LNCaP clone FGC (cell line): Measurements from ENCODE around the gene CD36.

ENCODE experiments used
- DNase-seq: peaks from one replicate; pipeline ENCODE4 v3.0.0-alpha.2; 2011; ENCODE audit warnings: low read depth
- H3K4me3 ChIP-seq: 2 replicates; pipeline ENCODE4 v1.5.1; 2011; ENCODE audit warnings: mild to moderate bottlenecking, low read depth, low read length, control low read depth
- CTCF ChIP-seq: IDR thresholded peaks from 2 replicates; pipeline ENCODE4 v1.5.1; 2012; ENCODE audit warnings: mild to moderate bottlenecking; ENCODE audit not compliant: control insufficient read depth, insufficient read depth; ENCODE audit errors: extremely low read depth

The CD36 gene

DNA sequence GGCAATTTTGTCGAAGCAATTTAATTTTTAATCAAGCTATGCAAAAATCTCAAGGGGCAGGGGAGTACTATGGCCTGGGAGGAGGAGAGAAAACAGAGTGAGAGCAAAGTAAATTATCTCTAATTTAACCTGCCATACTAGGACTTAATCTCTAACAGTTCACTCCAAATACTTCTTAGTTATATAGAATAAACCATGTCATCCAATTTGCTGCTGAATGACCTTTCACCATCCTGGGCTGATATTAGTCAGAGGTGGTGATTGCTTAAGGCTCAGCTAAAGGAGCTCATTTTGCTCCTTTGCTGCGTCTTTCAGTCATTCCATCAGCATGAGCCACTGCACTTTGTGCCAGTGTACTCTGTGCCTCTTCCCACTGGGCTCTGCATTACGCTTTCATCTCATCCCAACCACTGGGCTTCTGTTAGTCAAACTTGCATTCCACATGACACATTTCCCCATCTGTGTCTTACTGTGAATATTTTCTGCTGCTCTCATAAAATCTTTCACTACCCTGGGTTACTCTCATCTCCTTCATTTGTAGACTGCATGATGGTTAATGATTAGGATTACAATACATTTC, 84.3 kb downstream of the CD36 start:
- no peak overlapping the region for H3K4me3 ChIP-seq
- no peak for TF ChIP-seq CTCF
- no peak for DNase-seq

DNA sequence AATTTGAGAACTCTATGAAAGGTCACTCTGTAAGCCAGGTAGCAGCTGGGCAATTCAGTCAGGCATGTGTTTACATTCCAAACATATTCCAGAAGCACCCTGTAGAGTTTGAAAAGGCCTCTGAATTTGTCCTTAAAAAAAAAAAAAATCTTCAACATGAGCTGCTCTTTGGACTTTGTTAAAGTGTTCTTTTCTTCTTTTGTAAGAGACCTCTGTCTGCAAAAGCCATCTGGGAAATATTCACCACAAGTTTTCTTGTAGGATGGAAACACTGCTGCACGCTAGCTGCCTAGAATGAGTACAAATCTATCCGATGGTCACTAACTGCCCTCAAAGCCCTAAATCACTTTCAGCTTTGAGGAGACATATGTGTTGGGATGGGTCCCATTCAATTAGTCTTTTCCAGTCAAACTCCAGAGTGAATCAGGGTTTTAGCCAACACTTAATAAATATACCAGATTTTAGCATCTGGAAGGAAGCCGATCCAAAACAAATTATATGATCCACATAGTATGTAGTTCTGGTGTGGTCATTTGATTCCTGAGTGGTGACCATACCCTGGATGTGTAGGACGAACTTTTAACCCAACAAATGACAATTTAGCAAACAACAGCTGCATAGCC, 85.9 kb downstream of the CD36 start:
- no peak for TF ChIP-seq CTCF
- no peak overlapping the region for H3K4me3 ChIP-seq
- DNase-seq: no peak

GRCh38 chr7:80725181-80725611, 86.8 kb downstream of the CD36 start:
- H3K4me3 ChIP-seq: no peak overlapping the region
- DNase-seq: no peak

More at GRCh38 chr7:80725181-80725611, 86.8 kb downstream of the CD36 start:
- TF ChIP-seq CTCF: no peak
